Measurements from ENCODE around the gene PPP2R2D. TPM values are rescaled to one million over a fixed set of nuclear protein-coding genes. Genes with fewer than 3 reads are reported as not detected.
"Not testable (repeated sequence)": the region's sequence is repeated elsewhere in the genome, so short reads cannot be mapped to it uniquely, and the experiment has no call there.

The PPP2R2D gene
- total RNA-seq, 1 donor from 2014 or later = 47.0 TPM

DNA sequence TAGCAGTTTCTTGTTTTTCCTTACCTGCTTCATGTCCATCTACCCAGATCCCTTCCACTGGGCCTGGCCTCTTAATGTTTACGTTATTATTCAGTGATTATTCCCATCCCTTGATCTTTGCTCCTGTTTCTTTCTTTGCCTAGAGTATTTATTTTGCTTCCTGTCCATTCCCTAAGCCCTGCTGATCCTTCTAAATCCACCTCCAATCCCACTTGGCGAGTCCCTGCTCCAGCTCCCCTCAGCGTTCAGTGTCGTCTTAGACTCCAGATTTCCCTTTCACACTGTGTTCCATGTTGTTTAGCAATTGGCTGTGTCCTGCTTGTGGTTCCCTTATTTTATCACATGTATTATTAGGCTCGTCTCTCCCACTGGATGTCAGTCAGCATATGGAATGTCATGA, 7.3 kb downstream of the PPP2R2D start:
- DNase-seq (ENCODE audit: low spot score) = no peak

DNA sequence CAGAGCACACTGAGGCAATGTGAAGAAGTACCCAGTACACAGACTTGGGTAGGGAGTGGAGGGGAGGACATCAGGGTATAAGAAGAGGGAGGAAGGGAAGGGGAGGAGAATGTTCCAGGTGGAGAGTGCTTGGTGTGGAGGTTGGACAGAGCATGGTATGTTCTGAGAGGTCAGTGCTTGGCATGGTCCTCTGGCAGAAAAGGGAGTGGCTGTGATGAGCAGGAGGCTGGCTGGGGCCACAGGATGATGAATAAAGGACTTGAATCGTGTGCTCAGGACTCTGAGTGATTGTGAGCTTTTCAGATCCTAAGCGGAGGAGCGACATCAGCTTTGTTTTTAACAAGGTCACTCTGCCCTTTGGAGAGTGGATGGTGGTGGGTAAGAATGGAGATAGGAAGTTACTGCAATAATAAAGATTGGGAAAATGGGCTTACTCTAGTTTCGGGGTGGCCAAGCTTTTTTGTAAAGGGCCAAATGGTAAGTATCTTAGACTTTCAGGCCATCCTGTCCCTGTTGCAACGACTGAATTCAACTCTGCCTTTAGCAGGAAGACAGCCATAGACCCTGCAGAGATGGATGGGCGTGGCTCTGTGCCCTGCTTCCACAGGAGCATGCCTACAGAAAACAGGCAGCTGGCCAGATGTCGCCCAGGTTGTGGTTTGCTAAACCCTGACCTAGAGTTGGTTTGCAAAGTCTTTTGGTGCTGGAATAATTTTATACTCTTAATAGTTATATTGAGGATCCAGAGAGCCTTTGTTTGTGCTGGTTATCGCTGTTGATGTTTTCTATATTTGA, 8.4 kb downstream of the PPP2R2D start:
- no peak for DNase-seq (ENCODE audit: low spot score)

DNA sequence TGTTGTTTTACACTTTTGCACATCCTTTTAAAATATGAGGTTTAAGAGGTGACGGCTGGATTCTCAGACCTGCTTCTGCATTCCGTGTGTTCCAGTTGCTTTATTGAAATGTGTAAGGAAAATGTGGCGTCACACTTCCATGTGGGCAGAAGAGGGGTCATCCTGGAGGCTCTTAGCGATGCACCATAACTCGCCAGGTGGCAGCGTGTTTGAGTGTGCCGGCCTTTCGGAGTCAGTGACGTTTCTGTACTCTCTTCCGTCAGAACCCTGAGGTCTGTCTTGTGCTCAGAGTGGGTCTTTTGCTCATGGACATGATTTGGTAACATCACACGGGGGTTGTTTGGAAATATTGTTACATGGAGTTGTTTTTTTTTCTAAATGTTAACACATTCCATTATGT, 9.1 kb downstream of the PPP2R2D start:
- no peak for DNase-seq (ENCODE audit: low spot score)

DNA sequence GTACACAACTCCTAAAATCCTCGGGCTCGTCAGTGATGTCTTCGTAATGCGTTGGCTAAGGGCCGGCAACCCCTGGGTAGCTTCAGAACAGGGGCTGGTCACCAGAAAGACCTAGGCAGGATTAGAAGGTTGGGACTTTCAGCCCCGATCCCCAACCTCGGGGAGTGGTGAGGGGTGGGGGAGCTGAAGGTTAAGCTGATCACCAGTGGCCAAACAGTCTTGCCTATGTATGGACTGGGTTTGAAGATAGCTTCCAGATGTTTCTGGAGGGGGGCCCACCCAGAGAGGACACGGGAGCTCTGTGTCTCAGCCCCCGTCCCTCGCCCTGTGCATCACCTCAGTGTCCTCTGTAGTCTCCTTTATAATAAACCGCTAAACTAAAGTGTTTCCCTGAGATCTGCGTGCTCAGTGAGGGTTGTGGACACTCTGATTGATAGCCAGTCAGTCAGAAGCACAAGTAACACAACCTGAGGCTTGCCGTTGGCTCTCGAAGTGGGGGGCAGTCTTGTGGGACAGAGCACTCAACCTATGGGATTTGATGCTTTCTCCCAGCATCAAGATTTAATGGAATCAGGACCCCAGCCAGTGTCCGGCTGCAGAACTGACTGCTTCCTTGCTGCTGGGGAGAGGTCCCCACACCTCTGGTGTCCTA, 10.0 kb downstream of the PPP2R2D start:
- DNase-seq (ENCODE audit: low spot score) = no peak

DNA sequence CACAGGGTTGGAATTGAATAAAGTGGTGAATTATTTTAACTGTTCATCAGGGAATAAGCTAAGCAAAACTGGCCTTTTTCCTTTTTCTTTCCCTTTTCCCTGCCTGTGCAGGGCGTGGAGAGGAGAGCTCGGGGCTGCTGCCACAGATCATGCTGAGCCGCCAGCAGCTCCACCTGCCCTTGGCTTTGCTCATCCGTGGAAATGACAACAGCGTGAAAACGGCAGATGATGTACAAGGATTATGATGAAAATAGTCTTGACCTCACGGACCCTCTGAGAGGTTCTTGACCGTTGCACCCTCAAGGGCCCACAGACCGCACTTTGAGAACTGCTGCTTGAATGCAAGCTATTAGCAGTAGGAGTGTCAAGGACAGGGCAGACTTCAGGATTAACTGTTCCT, 10.6 kb downstream of the PPP2R2D start:
- DNase-seq (ENCODE audit: low spot score) = no peak

DNA sequence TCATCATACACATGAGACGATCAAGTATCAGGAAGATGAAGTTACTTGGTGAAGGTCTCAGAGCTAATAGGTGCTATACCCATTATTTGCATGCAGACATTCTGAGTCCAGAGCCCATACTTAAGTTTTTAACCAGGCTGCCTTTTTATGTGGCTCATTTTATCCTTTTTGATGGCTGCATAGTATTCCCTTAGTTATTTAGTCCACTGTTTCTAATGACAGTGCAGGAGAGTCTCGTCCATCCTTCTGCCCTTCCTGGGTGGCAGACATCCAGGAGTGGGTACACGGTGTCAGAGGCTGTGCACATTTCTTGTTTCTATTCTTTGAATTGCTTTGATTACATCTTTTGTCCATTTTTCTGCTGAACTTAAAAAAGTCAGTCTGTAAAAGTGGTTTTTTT, 11.8 kb downstream of the PPP2R2D start:
- DNase-seq (ENCODE audit: low spot score) = no peak

DNA sequence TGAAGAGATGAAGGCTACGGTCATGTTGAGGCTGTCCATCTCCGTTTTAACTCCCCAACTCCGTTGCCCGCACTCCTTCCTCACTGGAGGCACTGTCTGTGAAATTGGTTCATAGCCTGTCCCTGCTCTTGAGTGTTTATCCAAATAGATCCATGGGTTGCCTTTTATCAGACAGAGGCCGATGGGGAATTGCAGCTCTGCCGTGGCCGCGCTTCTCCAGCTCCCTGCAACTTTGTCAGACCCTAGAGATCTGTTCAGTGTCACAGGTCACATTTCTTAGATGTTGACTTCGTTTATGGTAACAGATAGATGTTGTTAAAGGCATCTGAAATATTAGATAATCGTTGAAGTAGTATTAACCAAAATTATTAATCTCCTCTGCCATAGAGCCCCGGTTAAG, 14.7 kb downstream of the PPP2R2D start:
- DNase-seq (ENCODE audit: low spot score) = no peak

DNA sequence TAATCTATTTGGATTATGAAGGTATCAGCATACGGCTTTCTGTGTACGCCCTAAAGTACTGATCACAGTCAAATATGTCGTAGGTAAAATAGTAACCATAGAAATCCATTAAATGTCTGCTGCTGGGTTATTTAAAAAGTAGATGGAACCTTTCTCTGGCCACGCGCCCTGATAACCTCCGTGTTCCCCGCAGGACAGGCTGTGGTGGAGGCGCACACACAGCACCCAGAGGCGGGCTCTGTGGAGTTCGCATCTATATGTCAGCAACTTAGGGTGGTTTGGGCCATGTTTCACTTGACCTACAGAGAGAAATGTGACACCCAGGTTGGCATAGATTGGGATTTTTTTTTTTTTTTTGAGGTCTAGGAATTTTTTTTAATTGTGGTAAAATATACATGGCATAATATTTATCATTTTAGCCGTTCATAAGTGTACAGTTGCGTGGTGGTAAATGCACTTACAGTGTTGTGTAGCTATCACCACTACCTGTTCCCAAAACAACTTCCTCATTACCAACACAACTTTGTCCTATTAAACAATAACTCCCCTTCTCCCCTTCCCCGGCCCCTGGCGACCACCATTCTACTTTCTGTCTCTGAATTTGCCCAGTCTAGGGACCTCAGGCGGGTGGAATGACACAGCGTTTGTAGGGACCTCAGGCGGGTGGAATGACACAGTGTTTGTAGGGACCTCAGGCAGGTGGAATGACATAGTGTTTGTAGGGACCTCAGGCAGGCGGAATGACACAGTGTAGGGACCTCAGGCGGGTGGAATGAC, 15.4 kb downstream of the PPP2R2D start:
- DNase-seq (ENCODE audit: low spot score) = no peak

DNA sequence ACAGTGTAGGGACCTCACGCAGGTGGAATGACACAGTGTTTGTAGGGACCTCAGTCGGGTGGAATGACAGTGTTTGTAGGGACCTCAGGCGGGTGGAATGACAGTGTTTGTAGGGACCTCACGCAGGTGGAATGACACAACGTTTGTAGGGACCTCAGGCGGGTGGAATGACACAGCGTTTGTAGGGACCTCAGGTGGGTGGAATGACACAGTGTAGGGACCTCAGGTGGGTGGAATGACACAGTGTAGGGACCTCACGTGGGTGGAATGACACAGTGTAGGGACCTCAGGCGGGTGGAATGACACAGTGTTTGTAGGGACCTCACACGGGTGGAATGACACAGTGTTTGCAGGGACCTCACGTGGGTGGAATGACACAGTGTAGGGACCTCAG, 16.0 kb downstream of the PPP2R2D start:
- not testable (repeated sequence) for DNase-seq (ENCODE audit: low spot score)

DNA sequence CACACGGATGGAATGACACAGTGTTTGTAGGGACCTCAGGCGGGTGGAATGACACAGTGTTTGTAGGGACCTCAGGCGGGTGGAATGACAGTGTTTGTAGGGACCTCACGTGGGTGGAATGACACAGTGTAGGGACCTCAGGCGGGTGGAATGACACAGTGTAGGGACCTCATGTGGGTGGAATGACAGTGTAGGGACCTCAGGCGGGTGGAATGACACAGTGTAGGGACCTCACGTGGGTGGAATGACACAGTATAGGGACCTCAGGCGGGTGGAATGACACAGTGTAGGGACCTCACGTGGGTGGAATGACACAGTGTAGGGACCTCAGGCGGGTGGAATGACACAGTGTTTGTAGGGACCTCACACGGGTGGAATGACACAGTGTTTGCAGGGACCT, 16.7 kb downstream of the PPP2R2D start:
- not testable (repeated sequence) for DNase-seq (ENCODE audit: low spot score)

DNA sequence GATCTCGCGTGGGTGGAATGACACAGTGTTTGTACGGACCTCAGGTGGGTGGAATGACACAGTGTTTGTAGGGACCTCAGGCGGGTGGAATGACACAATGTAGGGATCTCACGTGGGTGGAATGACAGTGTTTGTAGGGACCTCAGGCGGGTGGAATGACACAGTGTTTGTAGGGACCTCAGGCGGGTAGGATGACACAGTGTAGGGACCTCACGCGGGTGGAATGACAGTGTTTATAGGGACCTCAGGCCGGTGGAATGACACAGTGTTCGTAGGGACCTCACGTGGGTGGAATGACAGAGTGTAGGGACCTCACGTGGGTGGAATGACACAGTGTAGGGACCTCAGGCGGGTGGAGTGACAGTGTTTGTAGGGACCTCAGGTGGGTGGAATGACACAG, 18.7 kb downstream of the PPP2R2D start:
- DNase-seq (ENCODE audit: low spot score) = not testable (repeated sequence)

DNA sequence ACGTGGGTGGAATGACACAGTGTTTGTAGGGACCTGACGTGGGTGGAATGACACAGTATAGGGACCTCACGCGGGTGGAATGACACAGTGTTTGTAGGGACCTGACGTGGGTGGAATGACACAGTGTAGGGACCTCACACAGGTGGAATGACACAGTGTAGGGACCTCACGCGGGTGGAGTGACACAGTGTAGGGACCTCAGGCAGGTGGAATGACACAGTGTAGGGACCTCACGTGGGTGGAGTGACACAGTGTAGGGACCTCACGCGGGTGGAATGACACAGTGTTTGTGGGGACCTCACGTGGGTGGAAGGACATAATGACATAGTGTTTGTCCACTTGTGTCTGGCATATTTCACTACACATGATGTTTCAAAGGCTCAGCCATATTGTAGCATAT, 19.3 kb downstream of the PPP2R2D start:
- DNase-seq (ENCODE audit: low spot score) = no peak

DNA sequence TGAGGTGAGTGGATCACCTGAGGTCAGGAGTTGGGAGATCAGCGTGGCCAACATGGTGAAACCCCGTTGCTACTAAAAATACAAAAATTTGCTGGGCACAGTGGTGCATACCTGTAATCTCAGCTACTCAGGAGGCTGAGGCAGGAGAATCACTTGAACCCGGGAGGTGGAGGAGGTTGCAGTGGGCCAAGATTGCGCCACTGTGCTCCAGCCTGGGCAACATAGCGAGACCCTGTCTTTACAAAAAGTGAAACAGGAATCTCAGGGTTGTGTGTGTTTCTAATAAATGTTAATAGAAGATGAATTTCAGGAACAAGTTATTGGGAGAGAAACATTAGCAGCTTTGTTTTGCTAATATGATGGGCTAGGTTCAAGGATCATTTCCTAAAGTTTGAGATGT, 19.9 kb downstream of the PPP2R2D start:
- DNase-seq (ENCODE audit: low spot score) = no peak

DNA sequence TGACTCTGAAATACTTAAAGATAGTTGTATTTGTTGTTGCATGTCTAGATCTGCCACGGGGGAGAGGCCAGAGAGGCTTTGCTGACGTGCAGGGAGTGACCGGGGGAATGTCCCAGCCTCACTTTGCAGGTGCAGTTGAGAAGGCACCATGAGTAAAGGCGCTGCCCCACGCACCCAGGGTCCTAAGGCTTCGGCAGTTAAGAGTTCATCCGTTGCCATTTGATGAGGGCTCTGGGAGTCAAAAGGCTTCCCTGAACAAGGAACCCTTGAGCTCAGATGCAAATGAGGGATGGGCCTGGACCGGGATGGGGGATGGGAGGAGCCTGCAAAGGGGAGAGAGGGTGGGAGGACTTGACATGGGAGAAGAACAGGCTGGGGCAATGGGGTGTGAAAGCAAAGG, 20.4 kb downstream of the PPP2R2D start:
- DNase-seq (ENCODE audit: low spot score) = peak; percentile 64

DNA sequence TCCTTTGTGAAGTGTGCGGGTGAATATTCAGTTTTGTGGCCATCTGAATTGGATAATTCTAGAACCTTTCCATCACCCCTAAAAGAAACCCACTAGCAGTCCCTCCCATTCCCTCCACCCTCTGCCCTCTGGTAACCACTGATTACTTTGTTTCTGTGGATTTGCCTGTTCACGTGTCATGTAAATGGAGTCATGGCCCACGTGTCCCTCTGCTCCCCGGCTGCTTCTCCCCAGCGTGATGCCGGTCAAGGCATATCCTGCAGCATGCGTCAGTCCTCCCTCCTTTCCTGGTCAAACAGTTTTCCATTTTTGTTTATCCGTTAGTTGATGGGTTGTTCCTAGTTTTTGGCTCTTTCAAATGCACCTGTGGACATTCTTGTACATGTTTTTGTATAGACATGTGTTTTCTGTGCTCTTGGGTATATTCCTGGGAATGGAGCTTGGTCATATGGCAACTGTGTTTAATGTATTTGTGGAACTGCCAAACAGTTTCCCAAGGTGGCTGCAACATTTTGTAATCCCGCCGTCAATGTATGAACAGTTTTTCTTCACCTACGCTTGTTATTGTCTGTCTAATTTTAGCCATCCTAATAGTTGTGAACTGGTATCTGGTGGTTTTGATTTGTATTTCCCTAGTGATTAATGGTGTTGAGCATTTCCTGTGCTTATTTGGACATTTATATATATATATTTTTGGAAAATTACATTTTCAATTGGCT, 22.4 kb downstream of the PPP2R2D start:
- no peak for DNase-seq (ENCODE audit: low spot score)

DNA sequence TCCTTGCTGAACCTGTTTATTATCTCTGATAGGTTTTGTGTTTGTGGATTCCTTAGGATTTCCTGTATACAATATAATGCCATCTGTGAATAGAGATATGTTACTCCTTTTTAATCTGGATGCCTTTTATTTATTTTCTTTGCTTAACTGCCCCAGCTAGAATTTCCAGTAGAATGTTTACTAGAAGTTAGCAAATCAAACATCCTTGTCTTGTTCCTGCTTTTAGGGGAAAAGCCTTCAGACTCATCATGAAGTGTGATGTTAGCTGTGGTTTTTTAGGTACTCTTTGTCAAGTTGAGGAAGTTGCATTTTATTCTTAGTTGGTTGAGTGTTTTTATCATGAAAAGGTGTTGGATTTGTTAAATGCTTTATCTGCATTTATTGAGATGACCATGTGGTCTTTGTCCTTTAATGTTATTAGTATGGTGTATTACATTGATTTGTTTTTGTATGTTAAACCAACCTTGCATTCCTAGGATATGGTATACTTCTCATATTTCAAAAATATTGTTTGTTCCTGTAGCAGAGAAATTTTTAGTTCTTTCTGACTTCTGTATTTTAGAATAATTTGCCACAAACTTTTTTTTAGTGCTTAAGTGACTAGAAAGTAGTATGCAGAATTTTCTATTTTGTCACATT, 24.3 kb downstream of the PPP2R2D start:
- no peak for DNase-seq (ENCODE audit: low spot score)

DNA sequence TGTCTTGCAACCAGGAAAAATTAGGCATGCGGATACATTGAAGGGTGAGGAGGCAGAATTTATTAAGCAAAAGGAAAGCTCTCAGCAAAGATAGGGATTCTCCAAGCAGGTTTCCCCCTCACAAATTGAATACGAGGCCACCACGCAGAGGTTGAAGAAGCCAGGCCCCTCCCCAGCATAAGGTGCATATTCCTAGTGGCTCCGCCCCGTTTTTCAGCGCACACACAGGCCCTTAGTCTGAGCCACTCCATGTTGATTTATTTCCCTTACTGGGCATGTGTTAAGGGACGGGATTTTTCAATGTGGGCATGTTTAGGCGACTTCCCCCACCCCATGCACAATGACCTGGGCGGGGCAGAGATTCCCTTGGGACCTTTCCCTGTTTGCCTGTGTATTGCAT, 24.9 kb downstream of the PPP2R2D start:
- DNase-seq (ENCODE audit: low spot score) = no peak

DNA sequence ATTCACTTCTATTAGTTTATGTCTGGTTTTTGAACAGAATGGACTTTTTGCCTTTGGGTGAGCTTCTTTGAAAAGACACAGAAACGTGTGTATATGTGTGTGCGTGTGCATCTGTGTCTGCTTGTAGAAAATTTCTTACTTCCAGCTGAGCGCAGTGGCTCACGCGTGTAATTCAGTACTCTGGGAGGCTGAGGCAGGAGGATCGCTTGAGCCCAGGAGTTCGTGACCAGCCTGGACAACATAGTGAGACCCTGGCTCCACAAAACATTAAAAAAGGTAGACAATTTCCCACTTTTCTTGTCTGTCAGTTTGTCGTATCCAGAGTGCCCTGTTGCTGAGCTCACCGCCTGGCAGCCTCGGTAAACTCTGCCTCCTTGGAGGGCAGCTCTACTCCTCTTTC, 25.4 kb downstream of the PPP2R2D start:
- DNase-seq (ENCODE audit: low spot score) = no peak

DNA sequence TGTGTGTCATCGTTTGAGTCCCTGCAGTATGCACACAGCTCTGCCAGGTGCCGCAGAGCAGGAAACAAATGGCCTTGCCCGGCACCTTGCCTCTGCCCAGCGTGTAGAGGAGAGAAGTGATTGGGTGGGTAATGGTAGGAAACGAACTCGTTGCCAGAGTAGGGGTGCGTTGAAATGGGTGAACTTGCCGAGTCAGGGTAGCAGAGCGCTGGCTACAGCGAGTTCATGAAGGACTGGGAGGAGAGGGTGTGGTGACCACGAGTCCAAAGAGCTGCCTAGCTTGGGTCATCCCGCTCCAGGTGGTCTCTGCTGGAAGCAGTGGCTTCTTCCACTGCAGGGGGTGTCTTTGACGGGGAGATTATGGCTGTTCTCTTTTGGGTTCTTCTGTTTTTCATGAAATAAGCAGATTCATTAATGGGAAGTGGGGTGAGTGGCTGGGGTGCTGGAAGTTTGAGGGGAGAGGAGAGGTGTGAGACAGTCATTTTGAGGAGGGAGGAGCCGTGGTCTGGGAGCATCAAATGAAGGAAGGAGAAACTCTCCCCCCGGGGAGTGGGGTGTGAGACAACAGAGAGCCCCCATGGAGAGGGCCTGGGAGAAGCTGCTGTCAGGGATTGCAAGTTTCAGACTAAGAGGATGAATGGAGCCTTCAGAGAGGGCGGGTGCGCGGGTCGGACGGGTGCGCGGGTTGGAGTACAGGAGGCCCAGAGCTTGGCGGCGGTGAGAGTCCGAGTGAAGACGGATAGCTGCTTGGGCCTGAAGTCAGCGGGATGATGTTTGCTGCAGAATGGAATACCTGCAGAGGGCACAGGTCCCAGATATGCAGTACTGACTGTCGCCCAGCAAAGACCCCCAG, 26.2 kb downstream of the PPP2R2D start:
- DNase-seq (ENCODE audit: low spot score) = no peak

DNA sequence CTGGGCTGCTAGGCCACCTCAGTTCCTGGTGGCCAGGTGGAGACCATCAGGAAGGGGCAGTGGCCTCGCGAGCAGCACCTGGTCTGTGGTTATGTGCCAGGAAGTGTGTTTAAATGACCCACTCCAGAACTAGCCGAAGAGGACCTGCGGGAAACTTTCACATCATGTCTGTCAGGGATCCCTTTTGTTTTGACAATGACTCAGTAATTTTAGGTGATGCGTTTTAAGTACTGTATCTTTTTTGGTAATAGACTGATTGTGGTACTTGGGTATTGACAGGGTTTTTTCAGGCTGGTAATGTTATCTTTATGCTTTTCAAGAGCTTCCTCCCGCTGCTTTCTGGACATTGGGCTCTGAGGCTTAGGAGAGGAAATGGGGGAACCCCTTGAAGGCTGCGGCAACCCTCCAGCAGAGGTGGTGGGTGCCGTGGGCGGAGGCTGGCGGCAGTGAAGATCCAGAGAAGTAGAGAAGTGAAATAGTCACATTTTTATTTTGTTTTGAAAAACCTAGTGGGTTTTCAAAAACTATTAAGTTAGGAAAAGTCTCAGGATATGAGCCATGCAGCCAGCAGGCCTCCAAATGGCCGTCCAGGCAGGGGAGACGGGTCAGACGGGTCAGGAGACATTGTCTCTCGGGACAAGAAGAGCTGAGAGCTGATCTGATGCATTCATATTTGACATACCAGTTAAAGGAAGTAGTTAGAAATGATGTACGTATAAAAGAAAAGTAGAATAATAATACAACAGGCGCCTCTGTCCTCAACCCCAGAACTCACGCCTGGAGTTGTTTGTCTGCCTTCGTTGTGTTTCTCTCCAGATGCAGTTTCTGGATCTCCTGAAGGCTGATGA, 27.7 kb downstream of the PPP2R2D start:
- DNase-seq (ENCODE audit: low spot score) = no peak

Measured in ureter (tissue), 1 donor.